ENCODE data around the gene STARD3. TPM values are rescaled to one million over a fixed set of nuclear protein-coding genes. Genes with fewer than 3 reads are reported as not detected.

STARD3 gene
- total and polyA plus RNA-seq, 12 donors = 14.2 to 46.1 (median 19.9) TPM

GRCh38 chr17:39624313-39624712, 12.6 kb upstream of the STARD3 start:
- DNase-seq = no peak
- H3K4me3 ChIP-seq = no peak overlapping the region
- TF ChIP-seq CTCF (IDR thresholded peaks at IDR 0.05) = no peak
- no peak overlapping the region for H3K27ac ChIP-seq
- 70 to 71% methylated on average over 8 of the region's 8 CpGs for WGBS, 2 donors
- peaks cover 2 to 30% (median 12%) of the 10 kb centered on the region in 9 donors for H3K4me1 ChIP-seq
- intact Hi-C loops (cut with DNase I) = loop anchor here in 7 of 10 donors (2.0 to 10.0 kb wide), 8 partner anchors 43 to 128 kb away; partner anchors contain the start of genes PNMT (in 2 of the 7) and TCAP (in 2 of the 7)
- no peak for ATAC-seq
- peaks cover 17 to 62% (median 48%) of the 10 kb centered on the region in 7 donors for H3K27me3 ChIP-seq
- no peaks in the 10 kb centered on the region for H3K36me3 ChIP-seq
- no peaks in the 10 kb centered on the region for H3K9me3 ChIP-seq

- peaks cover 17 to 62% (median 48%) of the 10 kb centered on the region in 7 donors for H3K27me3 ChIP-seq
- WGBS, 2 donors = 55 to 62% methylated on average over 5 of the region's 5 CpGs
- peaks cover 2 to 35% (median 12%) of the 10 kb centered on the region in 9 donors for H3K4me1 ChIP-seq
- DNase-seq (no peak), ATAC-seq (no peak)
- H3K9me3 ChIP-seq = no peaks in the 10 kb centered on the region
- no peak overlapping the region for H3K27ac ChIP-seq
- no peak overlapping the region for H3K4me3 ChIP-seq
- TF ChIP-seq CTCF (IDR thresholded peaks at IDR 0.05) = no peak
- no peaks in the 10 kb centered on the region for H3K36me3 ChIP-seq
- intact Hi-C loops (cut with DNase I) = loop anchor here in 2 of 10 donors (2.0 to 10.0 kb wide), 2 partner anchors 50 to 76 kb away; no protein-coding TSS in a partner anchor
Observed at GRCh38 chr17:39625198-39625785, 11.7 kb upstream of the STARD3 start.

- intact Hi-C loops (cut with DNase I) = loop anchor here in 1 of 10 donors (10.0 kb wide), 1 partner anchor 48 kb away; no protein-coding TSS in a partner anchor
- no peak for DNase-seq
- Histone ChIP-seq H3K9me3 (no peaks in the 10 kb centered on the region), H3K4me3 (peak within 1 kb of the TSS in 9 of 10 donors; percentile 29 to 50 (median 39)), H3K27ac (no peak within 1 kb of the TSS), H3K36me3 (no peaks in the 10 kb centered on the region), H3K27me3 (peaks cover 17 to 64% (median 48%) of the 10 kb centered on the region in 7 donors), H3K4me1 (peaks cover 2 to 35% (median 12%) of the 10 kb centered on the region in 9 donors)
- 19 to 20% methylated on average over 27 to 29 of the region's 29 CpGs for WGBS, 2 donors
- ATAC-seq = no peak
- no peak for TF ChIP-seq CTCF (IDR thresholded peaks at IDR 0.05)
Observed at GRCh38 chr17:39626171-39627046, 10.5 kb upstream of the STARD3 start, which contains the start of gene PPP1R1B. TSS of gene PPP1R1B (plus strand) at chr17:39626952. CDS start at chr17:39627393, 441 bp downstream.

GRCh38 chr17:39627047-39627711, 9.8 kb upstream of the STARD3 start:
- H3K9me3 ChIP-seq = no peaks in the 10 kb centered on the region
- peaks cover 17 to 64% (median 53%) of the 10 kb centered on the region in 7 donors for H3K27me3 ChIP-seq

More at GRCh38 chr17:39627047-39627711, 9.8 kb upstream of the STARD3 start:
- peaks cover under 1 to 29% (median 12%) of the 10 kb centered on the region in 9 donors for H3K4me1 ChIP-seq
- TF ChIP-seq CTCF (IDR thresholded peaks at IDR 0.05) = no peak
- intact Hi-C loops (cut with DNase I) = loop anchor here in 1 of 10 donors (10.0 kb wide), 1 partner anchor 48 kb away; no protein-coding TSS in a partner anchor
- H3K36me3 ChIP-seq = no peaks in the 10 kb centered on the region
- H3K4me3 ChIP-seq = peak overlapping the region in 9 of 10 donors; percentile 29 to 50 (median 39)
- 2 to 3% methylated on average over 58 to 72 of the region's 72 CpGs for WGBS, 2 donors
- H3K27ac ChIP-seq = no peak overlapping the region
- DNase-seq (no peak), ATAC-seq (no peak)

Data from heart right ventricle (tissue), 16 donors.